K562 (cell line): ENCODE results near the gene FHL1. TPM values are rescaled to one million over a fixed set of nuclear protein-coding genes. Genes with fewer than 3 reads are reported as not detected.
A peak's percentile ranks its signal among the peaks of the same experiment; 100 is the strongest.

Source experiments
- ATAC-seq: fragments of 200-7000 bp; cut with Tn5 transposase; 3 replicates; pipeline ENCODE4 v1.9.1; 2020; ENCODE audit warnings: moderate library complexity
- BruUV-seq: library from RNA; stranded (reverse); fragments of 400-500 nt; replicated peaks from 2 replicates; lab custom pipeline; 2021; lab: Mats Ljungman, UMichigan
- CTCF ChIA-PET: fragments of 300-600 bp; formaldehyde crosslinking; extraction: SDS; loops from one replicate; lab custom pipeline; 2021; ENCODE audit warnings: low intra/inter-chr PET ratio; lab: Yijun Ruan, JAX
- POLR2A ChIA-PET: fragments of 300-600, 350-650 bp; sonication (Branson Sonifier 250); formaldehyde crosslinking; extraction: SDS; loops from one replicate; lab custom pipeline; 2021; ENCODE audit warnings: antibody characterized with exemption, inconsistent platforms; lab: Yijun Ruan, JAX
- DNase-seq, 4 experiments: peaks; one replicate each; pipeline versions ENCODE4 v3.0.0 to v3.0.0-alpha.2; 2011 to 2018; ENCODE audit warnings: low spot score in 3 of 4, mixed read lengths in 3 of 4; ENCODE audit errors: extremely low read depth in 1 of 4
- FAIRE-seq: peaks from 2 replicates; lab custom pipeline; 2011; peaks lifted over from hg19 to GRCh38; lab: Jason Lieb, UNC
- H2AFZ ChIP-seq: 2 replicates; pipeline ENCODE4 v1.6.0; 2011; ENCODE audit warnings: low read depth, low read length, control low read depth, inconsistent platforms
- H3K27ac ChIP-seq: fragments of 200-600 bp; 3 replicates; pipeline ENCODE4 v1.8.0; 2011; ENCODE audit warnings: low read depth, mild to moderate bottlenecking, control low read depth, inconsistent platforms, low read length, moderate library complexity, mixed read lengths; ENCODE audit errors: extremely low read depth
- H3K27me3 ChIP-seq, 2 experiments: fragments of 300-600 bp in 1 of 2; 2 replicates in 1 of 2; 3 replicates in 1 of 2; pipeline versions ENCODE4 v1.6.0 to v1.8.0; 2011; ENCODE audit warnings: inconsistent platforms in 2 of 2, low read length in 2 of 2, mild to moderate bottlenecking in 1 of 2, mixed read lengths in 1 of 2, moderate library complexity in 1 of 2; ENCODE audit not compliant: control insufficient read depth in 2 of 2, insufficient read depth in 2 of 2
- H3K36me3 ChIP-seq: fragments of 300-600 bp; 3 replicates; pipeline ENCODE4 v1.8.0; 2011; ENCODE audit warnings: mild to moderate bottlenecking, low read length, inconsistent platforms; ENCODE audit not compliant: control insufficient read depth, insufficient read depth
- H3K4me1 ChIP-seq, 2 experiments: fragments of 200-600 bp in 1 of 2; replicated peaks in 1 of 2; 2 replicates in 1 of 2; 3 replicates in 1 of 2; pipeline versions ENCODE4 v1.5.1 to v1.8.0; 2011; ENCODE audit warnings: inconsistent platforms in 2 of 2, low read length in 2 of 2, mild to moderate bottlenecking in 1 of 2, mixed read lengths in 1 of 2, moderate library complexity in 1 of 2; ENCODE audit not compliant: control insufficient read depth in 2 of 2, insufficient read depth in 2 of 2
- H3K4me2 ChIP-seq: 2 replicates; pipeline ENCODE4 v1.6.1; 2011; ENCODE audit warnings: low read length, control low read depth, inconsistent platforms, mixed read lengths; ENCODE audit not compliant: insufficient read depth
- H3K4me3 ChIP-seq: fragments of 200-600 bp; sonication (generic), shearing (Covaris generic); 2 replicates; pipeline ENCODE4 v1.5.1; 2016; ENCODE audit warnings: control low read depth, inconsistent platforms
- H3K79me2 ChIP-seq: fragments of 200-600 bp; 3 replicates; pipeline ENCODE4 v1.8.0; 2011; ENCODE audit warnings: low read length, inconsistent platforms; ENCODE audit not compliant: control insufficient read depth, insufficient read depth
- H3K9ac ChIP-seq, 2 experiments: 2 replicates each; pipeline versions ENCODE4 v1.6.0 to v1.6.1; 2011; ENCODE audit warnings: low read depth in 2 of 2, low read length in 2 of 2, control low read depth in 1 of 2, inconsistent platforms in 1 of 2, mild to moderate bottlenecking in 1 of 2, mixed read lengths in 1 of 2; ENCODE audit not compliant: insufficient read depth in 1 of 2
- H3K9me1 ChIP-seq: one replicate; pipeline ENCODE4 v1.6.0; 2011; ENCODE audit warnings: inconsistent platforms, mild to moderate bottlenecking, low read length, moderate library complexity; ENCODE audit not compliant: control insufficient read depth, insufficient read depth
- H3K9me3 ChIP-seq: replicated peaks from 2 replicates; pipeline ENCODE4 v1.5.1; 2011; ENCODE audit warnings: low read depth, low read length, inconsistent platforms; ENCODE audit not compliant: control insufficient read depth, insufficient read depth
- H4K20me1 ChIP-seq: replicated peaks from 2 replicates; pipeline ENCODE4 v1.6.1; 2011; ENCODE audit warnings: low read length, inconsistent platforms, mixed read lengths; ENCODE audit not compliant: control insufficient read depth, insufficient read depth
- ATF3 ChIP-seq, 2 experiments: fragments of 450-650 bp in 1 of 2; sonication (generic) in 1 of 2; formaldehyde crosslinking in 1 of 2; IDR thresholded peaks in 1 of 2; conservative IDR thresholded peaks in 1 of 2; 2 replicates each; pipeline versions ENCODE4 v1.6.1 to v1.8.1; 2016 to 2023; ENCODE audit warnings: mild to moderate bottlenecking in 2 of 2, moderate library complexity in 2 of 2, inconsistent platforms in 1 of 2, missing genetic modification reagents in 1 of 2
- BACH1 ChIP-seq: fragments of 200-800 bp; sonication (Bioruptor generic); IDR thresholded peaks from 2 replicates; pipeline ENCODE4 v1.6.1; 2016; ENCODE audit warnings: missing genetic modification characterization, missing compliant biosample characterization
- COPS2 ChIP-seq: fragments of 450-650 bp; conservative IDR thresholded peaks from 2 replicates; pipeline ENCODE4 v1.6.1; 2016; ENCODE audit warnings: mild to moderate bottlenecking, moderate library complexity
- DMBX1 ChIP-seq: fragments of 250-450 bp; sonication (Bioruptor Pico); IDR thresholded peaks from 2 replicates; pipeline ENCODE4 v1.8.0; 2022; ENCODE audit warnings: inconsistent platforms, mild to moderate bottlenecking, moderate library complexity, borderline replicate concordance
- MEF2A ChIP-seq: IDR thresholded peaks from 2 replicates; pipeline ENCODE4 v1.6.1; 2011; ENCODE audit warnings: low read depth, mild to moderate bottlenecking, low read length, moderate library complexity; ENCODE audit not compliant: control insufficient read depth
- PTBP1 ChIP-seq: fragments of 200-400 bp; formaldehyde crosslinking; IDR thresholded peaks from 2 replicates; pipeline ENCODE4 v1.6.1; 2017; ENCODE audit warnings: low read depth, low read length
- TCF7 ChIP-seq: sonication (generic); IDR thresholded peaks from 2 replicates; pipeline ENCODE4 v1.6.1; 2016; ENCODE audit warnings: antibody characterized with exemption, borderline replicate concordance
- ZNF398 ChIP-seq: fragments of 250-450 bp; sonication (Bioruptor Pico); IDR thresholded peaks from 2 replicates; pipeline ENCODE4 v1.8.0; 2021; ENCODE audit warnings: moderate library complexity, mild to moderate bottlenecking, inconsistent platforms
- ZNF449 ChIP-seq: fragments of 250-450 bp; sonication (Bioruptor Pico); IDR thresholded peaks from 2 replicates; pipeline ENCODE4 v1.8.0; 2022; ENCODE audit warnings: moderate library complexity, mild to moderate bottlenecking, inconsistent platforms
- WGBS: fragments of 100-300 bp; shearing (Covaris generic); methylation state at CpG from one replicate; pipeline ENCODE4 v1.1.6; 2016; ENCODE audit warnings: low coverage, mixed read lengths; ENCODE audit not compliant: insufficient coverage; ENCODE audit errors: missing lambda C conversion rate; 5-methylcytosine and 5-hydroxymethylcytosine counted together
- in situ Hi-C: fragments of 300-500 bp; cut with MboI; formaldehyde crosslinking; loops from 4 replicates; pipeline ENCODE4 v1.15.0; 2018; ENCODE audit warnings: inconsistent platforms, mixed read lengths
- intact Hi-C: fragments of 100-400 bp; cut with micrococcal nuclease; formaldehyde crosslinking; loops from 2 replicates; pipeline ENCODE4 v1.14.2; 2022
- polyA plus RNA-seq, 8 experiments: library from polyadenylated mRNA; depleted of rRNA in 4 of 8; stranded (reverse) in 5 of 8; unstranded in 3 of 8; fragments of >200 nt; fragmentation: Nextera tagmentation in 2 of 8; fragmentation: Illumina TruSeq in 1 of 8; extraction: Ambion mirVana in 2 of 8; extraction: Trizol in 1 of 8; gene quantifications; 2 replicates each; pipeline versions ENCODE4 v1.2.1 to v1.2.3, GENCODE V29; 2011 to 2014; ENCODE audit warnings: inconsistent platforms in 1 of 8, missing spikeins in 1 of 8
- total RNA-seq, 7 experiments: library from RNA; depleted of rRNA in 6 of 7; stranded (reverse); fragments of >200 nt in 6 of 7; fragmentation: Illumina TruSeq in 2 of 7; extraction: Trizol in 2 of 7; gene quantifications; 2 replicates each; pipeline versions ENCODE4 v1.2.1 to v1.2.3, GENCODE V29; 2011 to 2021; ENCODE audit warnings: low replicate concordance in 1 of 7

Gene FHL1
- total and polyA plus RNA-seq, 9 of the 15 experiments (the other 6 are each of a cell fraction or from before 2014, with no cell fraction given): 0.03 to 3.0 (median 0.13) TPM; not detected in 1

GRCh38 chrX:136126872-136127406 lies 20.4 kb upstream of the FHL1 start:
- Histone ChIP-seq H3K4me3 (no peak overlapping the region), H3K27ac (no peak overlapping the region), H3K4me1 (no peaks in the 10 kb centered on the region; a peak in 1 of 5 replicates), H3K27me3 (no peaks in the 10 kb centered on the region), H3K9me3 (no peaks in the 10 kb centered on the region), H3K9me1 (no peaks in the 10 kb centered on the region), H4K20me1 (no peaks in the 10 kb centered on the region; the same call in 1 of the 2 replicates), H3K9ac (no peak overlapping the region), H3K36me3 (no peaks in the 10 kb centered on the region), H2AFZ (no peak overlapping the region), H3K4me2 (no peak overlapping the region), H3K79me2 (no peaks in the 10 kb centered on the region)
- peak; percentile 48; the same call in 1 of the 2 replicates for TF ChIP-seq ATF3 (IDR thresholded peaks at IDR 0.05)
- TF ChIP-seq ATF3 (CRISPR knock-in tag; conservative IDR thresholded peaks at IDR 0.05): no peak
- TF ChIP-seq DMBX1 (CRISPR knock-in tag): no peak
- ATAC-seq (no peak), FAIRE-seq (no peak), DNase-seq (no peak)
- in situ Hi-C loops (no loop called here), intact Hi-C loops (no loop called here)
- no TSS peak for BruUV-seq
- CTCF ChIA-PET: no interaction called here
- 0% methylated on average over 1 of the region's 3 CpGs for WGBS
- POLR2A ChIA-PET: no interaction called here

- Histone ChIP-seq H3K9ac (no peak overlapping the region), H2AFZ (no peak overlapping the region), H3K27ac (no peak overlapping the region), H3K79me2 (no peaks in the 10 kb centered on the region), H3K27me3 (no peaks in the 10 kb centered on the region), H3K36me3 (no peaks in the 10 kb centered on the region), H3K4me1 (no peaks in the 10 kb centered on the region; a peak in 1 of 5 replicates), H4K20me1 (no peaks in the 10 kb centered on the region; the same call in 1 of the 2 replicates), H3K9me3 (no peaks in the 10 kb centered on the region), H3K4me2 (no peak overlapping the region), H3K9me1 (no peaks in the 10 kb centered on the region), H3K4me3 (no peak overlapping the region)
- TF ChIP-seq ZNF398 (CRISPR knock-in tag) (no peak), MEF2A (no peak), ZNF449 (CRISPR knock-in tag) (no peak), BACH1 (no peak), COPS2 (no peak), PTBP1 (no peak), TCF7 (no peak)
- no TSS peak for BruUV-seq
- FAIRE-seq: no peak
- in situ Hi-C loops: no loop called here
- no peak for ATAC-seq
- 27% methylated on average over 2 of the region's 2 CpGs for WGBS
- intact Hi-C loops: no loop called here
- no peak for DNase-seq
- ChIA-PET CTCF (no interaction called here), POLR2A (interaction anchor here (0.6 kb wide), 1 partner anchor 175 kb away, joined by 3 read pairs; no protein-coding TSS in a partner anchor)
These were observed 18.6 kb upstream of the FHL1 start for GRCh38 chrX:136128743-136129142.
